DOHH2 (cell line): Measurements from ENCODE around the gene CAMSAP2.

Experiments used
- H3F3A ChIP-seq: fragments of 200-600 bp; sonication (generic), shearing (Covaris generic); 2 replicates; pipeline ENCODE4 v1.6.0; 2016; ENCODE audit warnings: antibody characterized with exemption, mild to moderate bottlenecking; ENCODE audit not compliant: control insufficient read depth, insufficient read depth
- H3K27ac ChIP-seq: fragments of 200-600 bp; sonication (generic); 2 replicates; pipeline ENCODE4 v1.5.1; 2014; ENCODE audit warnings: low read depth, mild to moderate bottlenecking, low read length, moderate library complexity
- H3K27me3 ChIP-seq: fragments of 200-600 bp; sonication (generic); 2 replicates; pipeline ENCODE4 v1.6.1; 2014; ENCODE audit warnings: mild to moderate bottlenecking, low read length, mixed read lengths; ENCODE audit not compliant: control insufficient read depth
- H3K36me3 ChIP-seq: fragments of 200-600 bp; sonication (generic); 2 replicates; pipeline ENCODE4 v1.6.1; 2014; ENCODE audit warnings: mild to moderate bottlenecking, low read length, moderate library complexity, mixed read lengths; ENCODE audit not compliant: control insufficient read depth
- H3K4me1 ChIP-seq: fragments of 200-600 bp; sonication (generic); 2 replicates; pipeline ENCODE4 v1.6.1; 2014; ENCODE audit warnings: mild to moderate bottlenecking, low read length, mixed read lengths; ENCODE audit not compliant: control insufficient read depth
- H3K4me2 ChIP-seq: fragments of 200-600 bp; sonication (generic); 2 replicates; pipeline ENCODE4 v1.6.0; 2014; ENCODE audit warnings: mild to moderate bottlenecking, low read length, moderate library complexity
- H3K4me3 ChIP-seq: fragments of 200-600 bp; sonication (generic); 2 replicates; pipeline ENCODE4 v1.5.1; 2014; ENCODE audit warnings: mild to moderate bottlenecking, low read length, mixed read lengths
- H3K79me2 ChIP-seq: fragments of 200-600 bp; sonication (generic); 2 replicates; pipeline ENCODE4 v1.6.1; 2014; ENCODE audit warnings: mild to moderate bottlenecking, low read length, mixed read lengths; ENCODE audit not compliant: control insufficient read depth
- H3K9me2 ChIP-seq: fragments of 200-600 bp; sonication (generic); replicated peaks from 2 replicates; pipeline ENCODE4 v1.6.1; 2014; ENCODE audit warnings: mild to moderate bottlenecking, low read length, mixed read lengths; ENCODE audit not compliant: control insufficient read depth
- H3K9me3 ChIP-seq: fragments of 200-600 bp; sonication (generic); 2 replicates; pipeline ENCODE4 v1.6.1; 2014; ENCODE audit warnings: antibody characterized with exemption, low read length, mixed read lengths; ENCODE audit not compliant: control insufficient read depth, insufficient read depth
- H4K20me1 ChIP-seq: fragments of 200-600 bp; sonication (generic); 2 replicates; pipeline ENCODE4 v1.6.0; 2014; ENCODE audit warnings: low read depth, mild to moderate bottlenecking, antibody characterized with exemption, low read length, moderate library complexity; ENCODE audit not compliant: control insufficient read depth, insufficient read depth
- EZH2phosphoT487 ChIP-seq: fragments of 200-600 bp; sonication (generic); IDR thresholded peaks from 2 replicates; pipeline ENCODE4 v1.6.1; 2017; ENCODE audit warnings: borderline replicate concordance, mild to moderate bottlenecking, antibody characterized with exemption, low read length, moderate library complexity, mixed read lengths
- TF ChIP-seq, protein P1 (sequence below): fragments of 200-600 bp; sonication (generic); IDR thresholded peaks from one replicate; pipeline ENCODE4 v1.5.1; 2014; ENCODE audit warnings: antibody characterized with exemption, mild to moderate bottlenecking, low read depth, low read length; ENCODE audit not compliant: poor library complexity, severe bottlenecking

CAMSAP2 gene

DNA sequence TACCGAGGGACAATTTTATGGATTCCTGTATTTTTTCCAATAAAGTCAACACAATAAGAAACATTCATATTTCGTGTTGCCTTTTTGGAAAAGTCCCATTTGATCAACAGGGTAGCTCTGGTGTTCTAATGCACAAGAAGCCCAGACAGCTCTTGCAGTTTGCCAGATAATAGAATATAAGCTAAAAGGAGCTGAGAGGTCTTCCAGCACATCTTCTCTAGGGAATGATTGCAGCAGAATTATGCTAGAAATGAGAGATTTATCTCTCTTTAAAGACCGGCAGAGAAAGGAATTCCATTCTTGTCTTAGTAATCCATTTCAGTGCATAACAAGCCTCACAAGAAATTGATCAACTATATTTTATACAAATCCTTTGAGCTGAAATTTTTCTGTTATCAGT is 44.0 kb upstream of the CAMSAP2 start:
- Histone ChIP-seq H3K27me3 (0 out of 2 replicates have a peak, but pooled peaks cover 12% of the 10 kb centered on the region), H3K4me3 (no peak overlapping the region), H3K27ac (no peak overlapping the region)

DNA sequence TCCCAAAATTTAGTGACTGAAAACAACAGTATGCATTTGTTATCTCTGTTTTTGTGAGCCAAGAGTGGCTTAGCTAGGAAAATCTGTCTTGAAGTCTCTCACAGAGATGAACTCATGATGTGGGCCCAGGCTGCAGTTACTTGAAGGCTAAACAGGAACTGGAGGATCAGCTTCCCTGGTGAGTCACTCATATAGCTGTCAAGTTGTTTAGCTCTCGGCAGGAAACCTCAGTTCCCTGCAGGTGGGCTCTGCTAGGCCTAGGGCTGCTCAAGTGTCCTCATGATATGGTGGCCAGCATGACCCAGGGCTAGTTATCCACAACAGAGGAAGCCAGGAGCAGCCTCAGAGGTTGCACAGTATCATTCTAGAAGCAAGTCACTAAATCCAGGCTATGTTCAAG is 38.8 kb upstream of the CAMSAP2 start:
- H3K27ac ChIP-seq, result no peak overlapping the region
- no peaks in the 10 kb centered on the region for H3K79me2 ChIP-seq
- H3F3A ChIP-seq, result no peaks in the 10 kb centered on the region
- H3K9me3 ChIP-seq, result no peaks in the 10 kb centered on the region
- H3K9me2 ChIP-seq, result no peaks in the 10 kb centered on the region
- H4K20me1 ChIP-seq, result no peaks in the 10 kb centered on the region
- peaks cover 7% of the 10 kb centered on the region; the same call in 1 of the 2 replicates for H3K27me3 ChIP-seq
- H3K4me3 ChIP-seq, result no peak overlapping the region
- no peak for TF ChIP-seq EZH2phosphoT487
- TF ChIP-seq, protein P1, sequence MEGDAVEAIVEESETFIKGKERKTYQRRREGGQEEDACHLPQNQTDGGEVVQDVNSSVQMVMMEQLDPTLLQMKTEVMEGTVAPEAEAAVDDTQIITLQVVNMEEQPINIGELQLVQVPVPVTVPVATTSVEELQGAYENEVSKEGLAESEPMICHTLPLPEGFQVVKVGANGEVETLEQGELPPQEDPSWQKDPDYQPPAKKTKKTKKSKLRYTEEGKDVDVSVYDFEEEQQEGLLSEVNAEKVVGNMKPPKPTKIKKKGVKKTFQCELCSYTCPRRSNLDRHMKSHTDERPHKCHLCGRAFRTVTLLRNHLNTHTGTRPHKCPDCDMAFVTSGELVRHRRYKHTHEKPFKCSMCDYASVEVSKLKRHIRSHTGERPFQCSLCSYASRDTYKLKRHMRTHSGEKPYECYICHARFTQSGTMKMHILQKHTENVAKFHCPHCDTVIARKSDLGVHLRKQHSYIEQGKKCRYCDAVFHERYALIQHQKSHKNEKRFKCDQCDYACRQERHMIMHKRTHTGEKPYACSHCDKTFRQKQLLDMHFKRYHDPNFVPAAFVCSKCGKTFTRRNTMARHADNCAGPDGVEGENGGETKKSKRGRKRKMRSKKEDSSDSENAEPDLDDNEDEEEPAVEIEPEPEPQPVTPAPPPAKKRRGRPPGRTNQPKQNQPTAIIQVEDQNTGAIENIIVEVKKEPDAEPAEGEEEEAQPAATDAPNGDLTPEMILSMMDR, result no peak
- H3K4me1 ChIP-seq, result peaks cover 3% of the 10 kb centered on the region; the same call in 1 of the 2 replicates
- H3K36me3 ChIP-seq, result no peaks in the 10 kb centered on the region
- no peak overlapping the region for H3K4me2 ChIP-seq

More for the DNA sequence above, 44.0 kb upstream of the CAMSAP2 start:
- Histone ChIP-seq H3K36me3 (no peaks in the 10 kb centered on the region), H3K9me2 (no peaks in the 10 kb centered on the region), H3K9me3 (no peaks in the 10 kb centered on the region), H4K20me1 (no peaks in the 10 kb centered on the region), H3K4me1 (no peaks in the 10 kb centered on the region), H3K4me2 (no peak overlapping the region), H3F3A (no peaks in the 10 kb centered on the region), H3K79me2 (no peaks in the 10 kb centered on the region)
- no peak for TF ChIP-seq EZH2phosphoT487
- TF ChIP-seq, protein P1, result no peak

DNA sequence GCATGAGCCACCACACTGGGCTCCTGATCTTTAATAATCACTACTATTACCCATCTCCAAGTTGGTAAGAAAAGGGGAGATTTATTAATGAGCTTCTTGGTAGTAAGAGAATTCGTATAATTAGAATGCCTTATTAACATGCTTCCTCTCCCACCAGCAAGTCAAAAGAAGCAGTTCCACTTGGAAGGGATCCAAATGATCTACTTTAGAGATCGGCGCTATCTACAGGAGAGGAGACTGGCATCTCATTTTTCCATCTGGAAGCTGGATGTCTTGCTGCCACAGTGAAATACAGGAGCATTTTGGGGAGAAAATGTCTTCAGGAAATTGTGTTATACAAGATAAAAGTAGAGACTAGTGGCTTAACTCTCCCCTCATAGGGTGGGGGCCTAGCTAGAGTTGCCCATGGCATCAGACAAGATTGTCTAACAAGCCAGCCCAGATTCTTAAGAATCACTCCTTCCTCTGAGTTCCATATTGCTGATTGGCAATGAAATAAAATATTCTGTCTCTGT is 33.6 kb upstream of the CAMSAP2 start:
- H3K4me1 ChIP-seq, result peaks cover under 1% of the 10 kb centered on the region; the same call in 1 of the 2 replicates
- H3K79me2 ChIP-seq, result no peaks in the 10 kb centered on the region
- no peak overlapping the region for H3K27ac ChIP-seq
- H3K36me3 ChIP-seq, result no peaks in the 10 kb centered on the region
- H3F3A ChIP-seq, result no peaks in the 10 kb centered on the region
- no peaks in the 10 kb centered on the region for H4K20me1 ChIP-seq
- H3K4me2 ChIP-seq, result no peak overlapping the region
- peaks cover 3% of the 10 kb centered on the region; the same call in 1 of the 2 replicates for H3K27me3 ChIP-seq
- H3K4me3 ChIP-seq, result no peak overlapping the region
- H3K9me3 ChIP-seq, result no peaks in the 10 kb centered on the region
- TF ChIP-seq EZH2phosphoT487, result no peak
- TF ChIP-seq, protein P1, result no peak
- no peaks in the 10 kb centered on the region for H3K9me2 ChIP-seq
